Measurements from ENCODE around the gene PCCB. TPM values are rescaled to one million over a fixed set of nuclear protein-coding genes. Genes with fewer than 3 reads are reported as not detected.

The PCCB gene
- total RNA-seq, 4 donors from 2014 or later: 30.7 to 43.5 (median 38.0) TPM

DNA sequence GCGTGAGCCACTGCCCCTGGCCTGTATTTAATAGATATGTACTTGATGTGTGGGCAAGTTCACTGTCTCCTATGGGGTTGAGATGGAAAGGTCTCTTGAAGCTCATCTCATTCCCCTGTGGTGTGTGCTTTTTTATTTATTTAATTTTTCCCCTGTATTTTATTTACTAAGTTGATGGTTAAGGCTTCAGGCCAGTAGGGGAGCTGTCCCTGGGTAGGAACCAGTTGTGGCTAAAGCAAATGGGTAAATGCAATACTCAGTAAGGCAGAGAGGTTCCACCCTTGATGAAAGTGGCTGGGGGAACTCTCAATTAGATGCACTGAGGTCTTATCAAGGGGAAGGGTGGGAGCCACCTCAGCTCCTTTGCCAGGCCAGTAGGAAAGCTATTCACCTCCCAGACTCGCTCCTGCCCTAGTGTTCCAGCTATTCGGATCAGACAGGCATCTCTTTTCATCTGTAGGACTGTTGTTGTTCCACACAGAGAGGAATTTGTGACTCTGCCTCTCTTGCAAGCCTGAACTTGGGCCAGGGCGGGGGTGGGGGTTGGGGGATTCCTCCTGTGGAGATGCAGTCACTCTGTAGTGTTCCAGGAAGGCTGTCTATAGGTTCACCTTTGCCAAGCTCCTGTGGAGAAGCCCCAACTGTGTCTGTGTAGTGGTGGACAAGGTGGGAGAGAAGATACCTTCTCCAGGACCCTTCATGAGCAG, 26.1 kb downstream of the PCCB start:
- no peak overlapping the region for H3K4me3 ChIP-seq
- H3K27me3 ChIP-seq: no peaks in the 10 kb centered on the region
- intact Hi-C loops (cut with DNase I): no loop called here
- no peaks in the 10 kb centered on the region for H3K4me1 ChIP-seq
- 85 to 88% methylated on average over 3 to 4 of the region's 4 CpGs for WGBS, 2 donors
- TF ChIP-seq, protein P1, sequence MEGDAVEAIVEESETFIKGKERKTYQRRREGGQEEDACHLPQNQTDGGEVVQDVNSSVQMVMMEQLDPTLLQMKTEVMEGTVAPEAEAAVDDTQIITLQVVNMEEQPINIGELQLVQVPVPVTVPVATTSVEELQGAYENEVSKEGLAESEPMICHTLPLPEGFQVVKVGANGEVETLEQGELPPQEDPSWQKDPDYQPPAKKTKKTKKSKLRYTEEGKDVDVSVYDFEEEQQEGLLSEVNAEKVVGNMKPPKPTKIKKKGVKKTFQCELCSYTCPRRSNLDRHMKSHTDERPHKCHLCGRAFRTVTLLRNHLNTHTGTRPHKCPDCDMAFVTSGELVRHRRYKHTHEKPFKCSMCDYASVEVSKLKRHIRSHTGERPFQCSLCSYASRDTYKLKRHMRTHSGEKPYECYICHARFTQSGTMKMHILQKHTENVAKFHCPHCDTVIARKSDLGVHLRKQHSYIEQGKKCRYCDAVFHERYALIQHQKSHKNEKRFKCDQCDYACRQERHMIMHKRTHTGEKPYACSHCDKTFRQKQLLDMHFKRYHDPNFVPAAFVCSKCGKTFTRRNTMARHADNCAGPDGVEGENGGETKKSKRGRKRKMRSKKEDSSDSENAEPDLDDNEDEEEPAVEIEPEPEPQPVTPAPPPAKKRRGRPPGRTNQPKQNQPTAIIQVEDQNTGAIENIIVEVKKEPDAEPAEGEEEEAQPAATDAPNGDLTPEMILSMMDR (IDR thresholded peaks at IDR 0.05): no peak
- H3K27ac ChIP-seq: no peak overlapping the region
- peaks cover 0 to 66% (median 5%) of the 10 kb centered on the region in 3 donors for H3K36me3 ChIP-seq
- DNase-seq: no peak
- H3K9me3 ChIP-seq: peaks cover 0 to 22% (median 0%) of the 10 kb centered on the region in 3 donors

DNA sequence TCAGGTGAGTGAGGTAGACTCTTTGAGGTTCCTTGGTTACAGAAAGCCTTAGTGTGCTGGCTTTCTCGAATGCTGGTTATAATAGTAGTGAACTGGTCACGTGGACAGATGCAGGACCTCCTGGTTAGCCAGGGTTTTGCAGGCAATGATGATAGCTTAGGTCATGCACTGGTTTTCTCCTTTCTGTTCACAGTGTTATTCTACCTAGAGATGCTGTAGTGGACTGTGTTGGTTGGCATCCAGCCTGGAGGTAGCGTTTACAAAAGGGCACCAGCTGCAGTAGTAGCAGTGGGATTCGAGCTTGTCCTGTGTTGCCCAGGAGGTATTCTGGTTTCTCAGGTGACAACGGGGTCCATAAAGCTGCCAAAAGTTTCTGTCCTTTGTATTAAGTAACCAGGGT, 27.0 kb downstream of the PCCB start:
- peaks cover 0 to 69% (median 5%) of the 10 kb centered on the region in 3 donors for H3K36me3 ChIP-seq
- H3K27me3 ChIP-seq: no peaks in the 10 kb centered on the region
- no peak for DNase-seq
- intact Hi-C loops (cut with DNase I): no loop called here
- no peaks in the 10 kb centered on the region for H3K4me1 ChIP-seq
- no peak for TF ChIP-seq POLR2A (IDR thresholded peaks at IDR 0.05)
- TF ChIP-seq, protein P1 (IDR thresholded peaks at IDR 0.05): no peak
- 98 to 100% methylated on average over 5 of the region's 5 CpGs for WGBS, 2 donors
- H3K27ac ChIP-seq: no peak overlapping the region
- H3K4me3 ChIP-seq: no peak overlapping the region
- peaks cover 0 to 22% (median 0%) of the 10 kb centered on the region in 3 donors for H3K9me3 ChIP-seq

DNA sequence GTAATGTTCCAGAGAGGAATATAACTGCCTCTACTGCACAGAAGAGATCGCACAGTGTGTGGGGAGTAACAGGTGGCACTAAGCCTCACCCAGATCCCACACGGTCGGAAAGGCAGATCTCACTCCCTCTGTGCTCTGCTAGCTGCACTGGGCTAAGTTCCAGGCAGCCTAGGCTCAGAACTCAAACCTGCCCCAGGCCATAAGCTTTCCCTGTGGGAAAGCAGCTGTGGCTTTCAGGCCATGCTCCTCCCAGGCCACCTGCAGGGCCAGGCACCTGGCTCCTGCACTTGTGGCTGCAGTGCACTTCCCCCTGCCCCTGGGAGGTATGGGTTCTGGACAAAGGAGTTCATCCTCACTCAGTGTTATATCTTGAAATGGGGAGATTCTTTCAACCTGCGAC, 27.5 kb downstream of the PCCB start:
- DNase-seq: no peak
- Histone ChIP-seq H3K9me3 (peaks cover 0 to 22% (median 0%) of the 10 kb centered on the region in 3 donors), H3K27me3 (no peaks in the 10 kb centered on the region), H3K4me1 (no peaks in the 10 kb centered on the region), H3K36me3 (peaks cover 0 to 69% (median 5%) of the 10 kb centered on the region in 3 donors), H3K27ac (no peak overlapping the region), H3K4me3 (no peak overlapping the region)
- 43% methylated on average over 3 of the region's 4 CpGs; no CpG with 5 or more reads in 1 of the 2 donors for WGBS, 2 donors
- intact Hi-C loops (cut with DNase I): no loop called here
- TF ChIP-seq POLR2A (IDR thresholded peaks at IDR 0.05): no peak
- TF ChIP-seq, protein P1 (IDR thresholded peaks at IDR 0.05): no peak

DNA sequence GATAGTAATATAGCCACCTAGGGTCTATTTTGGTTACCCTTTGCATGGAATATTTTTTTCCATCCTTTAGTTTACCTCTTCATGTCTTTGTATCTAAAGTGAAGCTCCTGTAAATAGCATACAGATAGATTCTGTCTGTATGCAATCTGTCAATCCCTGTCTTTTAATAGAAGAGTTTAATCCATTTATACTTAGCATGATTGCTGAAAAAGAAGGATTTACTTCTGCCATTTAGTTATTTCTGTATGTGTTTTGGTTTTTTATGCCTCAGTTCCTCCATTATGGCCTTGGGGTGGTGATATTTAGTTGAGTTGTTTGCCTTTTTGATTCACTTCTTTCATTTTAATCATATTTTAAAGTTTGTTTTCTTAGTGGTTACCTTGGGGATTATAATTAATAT, 29.0 kb downstream of the PCCB start:
- H3K27ac ChIP-seq: no peak overlapping the region
- no peaks in the 10 kb centered on the region for H3K4me1 ChIP-seq
- TF ChIP-seq, protein P1 (IDR thresholded peaks at IDR 0.05): no peak
- H3K4me3 ChIP-seq: no peak overlapping the region
- no peak for DNase-seq
- H3K9me3 ChIP-seq: peaks cover 0 to 22% (median 0%) of the 10 kb centered on the region in 3 donors
- H3K36me3 ChIP-seq: peaks cover 2 to 79% (median 5%) of the 10 kb centered on the region in 3 donors
- intact Hi-C loops (cut with DNase I): no loop called here
- H3K27me3 ChIP-seq: no peaks in the 10 kb centered on the region

DNA sequence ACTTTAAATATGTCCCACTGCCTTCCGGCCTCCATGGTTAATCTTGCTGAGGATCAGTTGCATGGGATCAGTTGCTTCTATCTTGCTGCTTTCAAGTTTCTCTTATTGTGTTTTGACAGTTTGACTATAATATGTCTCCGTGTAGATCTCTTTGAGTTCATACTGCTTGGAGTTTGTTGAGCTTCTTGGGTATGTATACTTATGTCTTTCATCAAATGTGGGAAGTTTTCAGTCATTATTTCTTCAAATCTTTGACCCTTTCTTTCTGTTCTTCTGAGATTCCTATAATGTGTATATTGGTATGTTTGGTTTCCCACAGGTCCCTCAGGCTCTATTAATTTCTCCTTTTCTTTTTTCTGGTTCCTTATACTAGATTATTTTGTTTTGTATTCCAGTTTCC, 30.8 kb downstream of the PCCB start:
- Histone ChIP-seq H3K27ac (no peak overlapping the region), H3K27me3 (no peaks in the 10 kb centered on the region), H3K36me3 (peaks cover 5 to 87% (median 7%) of the 10 kb centered on the region in 3 donors), H3K9me3 (peaks cover 0 to 22% (median 0%) of the 10 kb centered on the region in 3 donors), H3K4me3 (no peak overlapping the region), H3K4me1 (no peaks in the 10 kb centered on the region)
- 97 to 98% methylated on average over 2 of the region's 2 CpGs for WGBS, 2 donors
- no peak for DNase-seq
- no peak for TF ChIP-seq POLR2A (IDR thresholded peaks at IDR 0.05)
- TF ChIP-seq, protein P1 (IDR thresholded peaks at IDR 0.05): no peak
- intact Hi-C loops (cut with DNase I): no loop called here
